IMR-90 (cell line): Measurements from ENCODE around the gene EME2. TPM values are rescaled to one million over a fixed set of nuclear protein-coding genes. Genes with fewer than 3 reads are reported as not detected.

Experiments
- ATAC-seq: fragments of 200-7000 bp; cut with Tn5 transposase; 2 replicates; pipeline ENCODE4 v1.9.1; 2020; ENCODE audit warnings: low read depth, mild to moderate bottlenecking, moderate library complexity
- BruUV-seq: library from RNA; stranded (reverse); fragments of 400-500 nt; replicated peaks from 2 replicates; lab custom pipeline; 2021; lab: Mats Ljungman, UMichigan
- CTCF ChIA-PET: fragments of 300-600 bp; formaldehyde crosslinking; extraction: SDS; loops from one replicate; lab custom pipeline; 2021; ENCODE audit warnings: antibody characterized with exemption; lab: Yijun Ruan, JAX
- POLR2A ChIA-PET: fragments of 300-600 bp; sonication (Branson Sonifier 250); formaldehyde crosslinking; loops from one replicate; lab custom pipeline; 2022; ENCODE audit warnings: antibody characterized with exemption; ENCODE audit not compliant: unreplicated experiment; lab: Charles Lee
- DNase-seq: peaks from one replicate; pipeline ENCODE4 v3.0.0; 2013
- H2AFZ ChIP-seq: replicated peaks from 2 replicates; pipeline ENCODE3; 2013; ENCODE audit warnings: low read length, mild to moderate bottlenecking; ENCODE audit not compliant: poor library complexity
- H2AK5ac ChIP-seq: 2 replicates; pipeline ENCODE4 v1.6.1; 2013; ENCODE audit warnings: low read depth, low read length, inconsistent platforms
- H2AK9ac ChIP-seq: replicated peaks from 2 replicates; pipeline ENCODE3; 2013; ENCODE audit warnings: mild to moderate bottlenecking, low read depth, low read length, moderate library complexity; ENCODE audit not compliant: poor library complexity
- H2BK120ac ChIP-seq: 2 replicates; pipeline ENCODE4 v1.6.1; 2013; ENCODE audit warnings: low read depth, low read length, inconsistent platforms
- H2BK15ac ChIP-seq: 3 replicates; pipeline ENCODE4 v1.6.1; 2013; ENCODE audit warnings: low read depth, low read length, inconsistent platforms
- H2BK20ac ChIP-seq: 2 replicates; pipeline ENCODE4 v1.6.1; 2013; ENCODE audit warnings: low read depth, mild to moderate bottlenecking, inconsistent platforms, low read length, moderate library complexity
- H2BK5ac ChIP-seq: 2 replicates; pipeline ENCODE4 v1.6.1; 2013; ENCODE audit warnings: mild to moderate bottlenecking, low read depth, low read length, inconsistent platforms; ENCODE audit not compliant: poor library complexity, severe bottlenecking
- H3K14ac ChIP-seq: replicated peaks from 2 replicates; pipeline ENCODE4 v1.6.1; 2013; ENCODE audit warnings: low read depth, low read length, inconsistent platforms
- H3K18ac ChIP-seq: 2 replicates; pipeline ENCODE4 v1.6.1; 2013; ENCODE audit warnings: low read depth, low read length, control low read depth
- H3K23ac ChIP-seq: 2 replicates; pipeline ENCODE4 v1.6.1; 2013; ENCODE audit warnings: low read depth, low read length, inconsistent platforms
- H3K27ac ChIP-seq: 2 replicates; pipeline ENCODE4 v1.5.1; 2013; ENCODE audit warnings: mild to moderate bottlenecking, control low read depth, low read length; ENCODE audit not compliant: insufficient read depth
- H3K27me3 ChIP-seq: 2 replicates; pipeline ENCODE4 v1.6.1; 2013; ENCODE audit warnings: low read length; ENCODE audit not compliant: control insufficient read depth, insufficient read depth
- H3K36me3 ChIP-seq: 2 replicates; pipeline ENCODE4 v1.6.1; 2013; ENCODE audit warnings: low read length, mixed read lengths; ENCODE audit not compliant: control insufficient read depth, insufficient read depth
- H3K4ac ChIP-seq: 2 replicates; pipeline ENCODE4 v1.6.1; 2013; ENCODE audit warnings: low read depth, low read length, inconsistent platforms
- H3K4me1 ChIP-seq: 2 replicates; pipeline ENCODE4 v1.6.1; 2013; ENCODE audit warnings: low read length, mixed read lengths; ENCODE audit not compliant: control insufficient read depth, insufficient read depth
- H3K4me2 ChIP-seq: 2 replicates; pipeline ENCODE4 v1.6.1; 2013; ENCODE audit warnings: low read depth, mild to moderate bottlenecking, control low read depth, low read length, moderate library complexity
- H3K4me3 ChIP-seq: 2 replicates; pipeline ENCODE4 v1.5.1; 2013; ENCODE audit warnings: low read depth, mild to moderate bottlenecking, control low read depth, low read length, moderate library complexity; ENCODE audit not compliant: insufficient read depth
- H3K56ac ChIP-seq: 2 replicates; pipeline ENCODE4 v1.6.1; 2013; ENCODE audit warnings: low read length, inconsistent platforms; ENCODE audit not compliant: insufficient read depth; ENCODE audit errors: extremely low read depth
- H3K79me1 ChIP-seq, 2 experiments: 2 replicates each; pipeline ENCODE4 v1.6.1; 2013; ENCODE audit warnings: low read length in 2 of 2, inconsistent platforms in 1 of 2, low read depth in 1 of 2
- H3K9ac ChIP-seq: 2 replicates; pipeline ENCODE4 v1.6.1; 2013; ENCODE audit warnings: low read depth, low read length, control low read depth
- H3K9me1 ChIP-seq: 2 replicates; pipeline ENCODE4 v1.6.1; 2013; ENCODE audit warnings: low read length, inconsistent platforms; ENCODE audit not compliant: insufficient read depth
- H3K9me3 ChIP-seq: 2 replicates; pipeline ENCODE4 v1.6.1; 2013; ENCODE audit warnings: low read length; ENCODE audit not compliant: control insufficient read depth, insufficient read depth
- H4K20me1 ChIP-seq: 2 replicates; pipeline ENCODE4 v1.6.1; 2013; ENCODE audit warnings: low read length, inconsistent platforms; ENCODE audit not compliant: insufficient read depth
- H4K5ac ChIP-seq: 2 replicates; pipeline ENCODE4 v1.6.1; 2013; ENCODE audit warnings: mild to moderate bottlenecking, low read depth, low read length, control low read depth
- H4K8ac ChIP-seq, 2 experiments: 2 replicates each; pipeline ENCODE4 v1.6.1; 2013; ENCODE audit warnings: low read depth in 2 of 2, low read length in 2 of 2, control low read depth in 1 of 2, inconsistent platforms in 1 of 2
- H4K91ac ChIP-seq: 2 replicates; pipeline ENCODE4 v1.6.1; 2013; ENCODE audit warnings: low read depth, low read length, inconsistent platforms; ENCODE audit not compliant: insufficient read depth
- BHLHE40 ChIP-seq: fragments of 150-350 bp; IDR thresholded peaks from 2 replicates; pipeline ENCODE4 v1.6.1; 2016; ENCODE audit warnings: mild to moderate bottlenecking, low read depth, low read length
- CEBPB ChIP-seq: IDR thresholded peaks from 2 replicates; pipeline ENCODE4 v1.6.1; 2012; ENCODE audit warnings: low read depth, low read length, improper control_type of control experiment
- CHD1 ChIP-seq: IDR thresholded peaks from 2 replicates; pipeline ENCODE4 v1.6.1; 2012; ENCODE audit warnings: low read depth, low read length, improper control_type of control experiment
- CTCF ChIP-seq: conservative IDR thresholded peaks from 2 replicates; pipeline ENCODE4 v1.5.1; 2012; ENCODE audit warnings: mild to moderate bottlenecking, low read depth, low read length, improper control_type of control experiment
- FOS ChIP-seq: fragments of 150-350 bp; IDR thresholded peaks from 2 replicates; pipeline ENCODE4 v1.6.1; 2016; ENCODE audit warnings: low read depth, low read length
- MAFK ChIP-seq: IDR thresholded peaks from 2 replicates; pipeline ENCODE4 v1.6.1; 2012; ENCODE audit warnings: low read depth, low read length, improper control_type of control experiment
- MAZ ChIP-seq: IDR thresholded peaks from 2 replicates; pipeline ENCODE4 v1.6.1; 2012; ENCODE audit warnings: low read depth, mild to moderate bottlenecking, low read length, improper control_type of control experiment, moderate library complexity, borderline replicate concordance
- NFE2L2 ChIP-seq: fragments of 150-350 bp; IDR thresholded peaks from 2 replicates; pipeline ENCODE4 v1.6.1; 2016; ENCODE audit warnings: low read depth, mild to moderate bottlenecking, low read length
- POLR2A ChIP-seq: IDR thresholded peaks from 2 replicates; pipeline ENCODE4 v1.6.1; 2012; ENCODE audit warnings: mild to moderate bottlenecking, low read depth, low read length
- RAD21 ChIP-seq: IDR thresholded peaks from 2 replicates; pipeline ENCODE4 v1.6.1; 2012; ENCODE audit warnings: low read length, improper control_type of control experiment
- RCOR1 ChIP-seq: IDR thresholded peaks from 2 replicates; pipeline ENCODE4 v1.6.1; 2012; ENCODE audit warnings: mild to moderate bottlenecking, low read length, improper control_type of control experiment; ENCODE audit not compliant: insufficient replicate concordance
- RFX5 ChIP-seq: IDR thresholded peaks from 2 replicates; pipeline ENCODE4 v1.8.0; 2012; ENCODE audit warnings: low read depth, mild to moderate bottlenecking, low read length, moderate library complexity
- SMC3 ChIP-seq: fragments of 150-350 bp; IDR thresholded peaks from 2 replicates; pipeline ENCODE4 v1.6.1; 2016; ENCODE audit warnings: low read depth, mild to moderate bottlenecking, antibody characterized with exemption, low read length, moderate library complexity
- USF2 ChIP-seq: fragments of 150-350 bp; IDR thresholded peaks from 2 replicates; pipeline ENCODE4 v1.6.1; 2017; ENCODE audit warnings: mild to moderate bottlenecking, antibody characterized with exemption, low read length, low read depth
- WGBS, 2 experiments: methylation state at CpG; one replicate each; pipeline versions ENCODE4 v1.1.5 to v1.1.7; 2013; ENCODE audit warnings: missing lambda C conversion rate in 2 of 2; ENCODE audit not compliant: insufficient read length in 1 of 2; ENCODE audit errors: extremely low coverage in 2 of 2; 5-methylcytosine and 5-hydroxymethylcytosine counted together
- dilution Hi-C: fragments of 300-500 bp; cut with HindIII; formaldehyde crosslinking; loops from one replicate; pipeline ENCODE4 v1.14.3; 2018; ENCODE audit warnings: low sequenced_read_pairs; ENCODE audit not compliant: unreplicated experiment
- in situ Hi-C: fragments of 300-500 bp; cut with MboI; formaldehyde crosslinking; loops from 3 replicates; pipeline ENCODE4 v1.14.3; 2019; ENCODE audit warnings: low sequenced_read_pairs, inconsistent platforms, mixed read lengths
- intact Hi-C: fragments of 100-400 bp; cut with micrococcal nuclease; formaldehyde crosslinking; loops from 2 replicates; pipeline ENCODE4 v1.10.0; 2022
- polyA plus RNA-seq, 3 experiments: library from polyadenylated mRNA; depleted of rRNA; stranded (reverse); fragments of >200 nt; gene quantifications; 2 replicates each; pipeline ENCODE4 v1.2.3, GENCODE V29; 2012; ENCODE audit warnings: low replicate concordance in 1 of 3
- total RNA-seq: library from RNA; depleted of rRNA; stranded (reverse); fragments of >200 nt; gene quantifications from 2 replicates; pipeline ENCODE4 v1.2.3, GENCODE V29; 2012

The EME2 gene
- total and polyA plus RNA-seq, 2 of the 4 experiments (the other 2 are of a cell fraction) = 1.3 to 9.6 TPM

DNA sequence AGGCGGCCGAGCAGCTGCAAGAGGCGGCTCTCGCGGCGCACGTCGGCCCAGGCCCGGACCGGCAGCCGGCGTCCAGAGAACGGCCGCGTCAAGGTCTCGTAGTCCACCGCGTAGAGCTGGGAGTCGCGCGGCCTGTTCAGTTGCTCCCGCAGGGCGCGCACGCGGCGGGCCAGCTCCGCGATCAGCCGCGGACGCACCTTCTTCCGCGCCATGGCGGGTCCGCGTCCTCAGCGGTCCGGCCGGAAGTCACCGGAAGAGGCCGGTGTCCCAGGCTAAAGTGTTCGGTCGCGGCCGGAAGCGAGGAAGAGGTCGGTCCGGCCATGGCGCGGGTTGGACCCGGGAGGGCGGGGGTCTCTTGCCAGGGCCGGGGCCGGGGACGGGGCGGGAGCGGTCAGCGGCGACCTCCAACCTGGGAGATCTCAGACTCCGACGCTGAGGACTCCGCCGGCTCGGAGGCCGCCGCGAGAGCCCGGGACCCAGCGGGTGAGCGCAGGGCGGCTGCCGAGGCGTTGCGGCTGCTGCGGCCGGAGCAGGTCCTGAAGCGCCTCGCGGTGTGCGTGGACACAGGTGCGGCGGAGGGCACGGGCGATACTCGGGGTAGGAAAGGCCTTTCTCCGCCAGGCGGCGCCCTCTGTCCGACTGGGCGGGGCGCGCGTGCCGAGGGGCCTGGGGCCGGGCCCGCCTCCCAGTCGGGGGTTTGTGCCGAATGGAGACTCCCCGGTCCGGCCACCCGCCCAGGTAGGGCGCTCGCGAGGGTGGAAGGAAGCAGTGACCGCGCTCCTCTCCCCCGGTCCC lies 495 bp downstream of the EME2 start, which contains the start of gene MRPS34:
MRPS34 (minus strand) TSS at position 227 of the 795 bp plus-strand sequence; CDS start at position 212, 15 bp downstream.
- Histone ChIP-seq H3K23ac (peak within 1 kb of the TSS; percentile 69), H3K9me1 (0 out of 2 replicates have a peak, but pooled peaks cover 3% of the 10 kb centered on the region), H4K91ac (peak within 1 kb of the TSS; percentile 84), H3K4ac (peak within 1 kb of the TSS; percentile 85), H3K27ac (peak within 1 kb of the TSS; percentile 85), H3K18ac (no peak within 1 kb of the TSS), H3K27me3 (no peaks in the 10 kb centered on the region), H3K9me3 (no peaks in the 10 kb centered on the region), H2BK120ac (no peak within 1 kb of the TSS), H2AFZ (peak within 1 kb of the TSS; percentile 94), H4K20me1 (peaks cover 34% of the 10 kb centered on the region), H2BK20ac (no peak within 1 kb of the TSS), H3K36me3 (peaks cover 32% of the 10 kb centered on the region; the same call in 1 of the 2 replicates), H4K8ac (peak within 1 kb of the TSS; percentile 77 to 92), H3K79me1 (peaks cover 12 to 55% of the 10 kb centered on the region in 2 experiments), H3K14ac (peak within 1 kb of the TSS; percentile 63), H3K56ac (peak within 1 kb of the TSS; percentile 51), H2BK5ac (peak within 1 kb of the TSS; percentile 78), H4K5ac (peak within 1 kb of the TSS; percentile 68), H2AK5ac (peak within 1 kb of the TSS; percentile 93), H2AK9ac (peak within 1 kb of the TSS; percentile 100), H3K4me2 (peak within 1 kb of the TSS; percentile 93), H3K4me1 (peaks cover 13% of the 10 kb centered on the region), H2BK15ac (no peak within 1 kb of the TSS), H3K4me3 (peak within 1 kb of the TSS; percentile 93), H3K9ac (peak within 1 kb of the TSS; percentile 88)
- intact Hi-C loops (no loop called here), dilution Hi-C loops (no loop called here), in situ Hi-C loops (no loop called here)
- DNase-seq = peak; percentile 83
- CTCF ChIA-PET = interaction anchor here (0.8 to 0.9 kb wide), 3 partner anchors 10 to 67 kb away, joined by 3 read pairs; partner anchors contain the start of genes NUBP2 and SPSB3
- no TSS peak for BruUV-seq
- POLR2A ChIA-PET = no interaction called here
- 0% methylated on average over 26 of the region's 108 CpGs; no CpG with 5 or more reads in 1 of the 2 experiments for WGBS, 2 experiments
- peak; percentile 60 for ATAC-seq
- no peak for TF ChIP-seq USF2
- peak; percentile 71; the same call in 1 of the 2 replicates for TF ChIP-seq MAZ
- peak; percentile 5; the same call in 1 of the 2 replicates for TF ChIP-seq FOS
- TF ChIP-seq CTCF = peak; percentile 67
- no peak for TF ChIP-seq RFX5
- no peak for TF ChIP-seq RCOR1
- peak; percentile 30; the same call in 1 of the 2 replicates for TF ChIP-seq SMC3
- no peak for TF ChIP-seq POLR2A
- no peak for TF ChIP-seq MAFK
- no peak for TF ChIP-seq NFE2L2
- TF ChIP-seq CHD1 = peak; percentile 66; the same call in 1 of the 2 replicates
- TF ChIP-seq CEBPB = no peak
- TF ChIP-seq BHLHE40 = peak; percentile 90
- peak; percentile 34 for TF ChIP-seq RAD21
